Keratinocyte (primary cell): ENCODE results near the gene BCO2. TPM values are rescaled to one million over a fixed set of nuclear protein-coding genes. Genes with fewer than 3 reads are reported as not detected.

ENCODE experiments used
- DNase-seq: peaks from one replicate; pipeline ENCODE4 v3.0.0-alpha.2; 2011; ENCODE audit warnings: low read depth, missing footprints, low spot score
- FAIRE-seq: peaks from 2 replicates; lab custom pipeline; 2011; peaks lifted over from hg19 to GRCh38; lab: Jason Lieb, UNC
- H2AFZ ChIP-seq: 2 replicates; pipeline ENCODE4 v1.6.0; 2012; ENCODE audit warnings: low read length, control low read depth, inconsistent platforms; ENCODE audit not compliant: control insufficient read depth
- H3K27ac ChIP-seq: 2 replicates; pipeline ENCODE4 v1.5.1; 2011; ENCODE audit warnings: low read length; ENCODE audit not compliant: control insufficient read depth, insufficient read depth
- H3K27me3 ChIP-seq: 3 replicates; pipeline ENCODE4 v1.6.0; 2011; ENCODE audit warnings: low read length; ENCODE audit not compliant: control insufficient read depth, insufficient read depth; ENCODE audit errors: extremely low read depth
- H3K36me3 ChIP-seq, 2 experiments: 2 replicates in 1 of 2; 3 replicates in 1 of 2; pipeline ENCODE4 v1.5.1; 2011; ENCODE audit warnings: low read length in 2 of 2, mild to moderate bottlenecking in 1 of 2; ENCODE audit not compliant: control insufficient read depth in 2 of 2, insufficient read depth in 2 of 2; ENCODE audit errors: extremely low read depth in 1 of 2
- H3K4me1 ChIP-seq: 3 replicates; pipeline ENCODE4 v1.5.1; 2011; ENCODE audit warnings: low read length; ENCODE audit not compliant: control insufficient read depth, insufficient read depth; ENCODE audit errors: extremely low read depth
- H3K4me2 ChIP-seq: 3 replicates; pipeline ENCODE4 v1.6.0; 2011; ENCODE audit warnings: low read depth, low read length; ENCODE audit not compliant: control insufficient read depth, insufficient read depth; ENCODE audit errors: extremely low read depth
- H3K4me3 ChIP-seq, 3 experiments: fragments of 200-600 bp in 1 of 3; sonication (generic) in 1 of 3; 2 replicates in 2 of 3; 3 replicates in 1 of 3; pipeline ENCODE4 v1.5.1; 2011 to 2016; ENCODE audit warnings: low read length in 3 of 3, mild to moderate bottlenecking in 3 of 3, control low read depth in 2 of 3, inconsistent platforms in 1 of 3, low read depth in 1 of 3, mixed read lengths in 1 of 3, mixed run types in 1 of 3, moderate library complexity in 1 of 3; ENCODE audit not compliant: control insufficient read depth in 2 of 3, insufficient read depth in 2 of 3; ENCODE audit errors: extremely low read depth in 1 of 3
- H3K79me2 ChIP-seq: 2 replicates; pipeline ENCODE4 v1.6.0; 2012; ENCODE audit warnings: low read length; ENCODE audit not compliant: control insufficient read depth, insufficient read depth
- H3K9ac ChIP-seq: 3 replicates; pipeline ENCODE4 v1.6.0; 2011; ENCODE audit warnings: low read length; ENCODE audit not compliant: control insufficient read depth, insufficient read depth; ENCODE audit errors: extremely low read depth
- H3K9me1 ChIP-seq: 3 replicates; pipeline ENCODE4 v1.6.0; 2011; ENCODE audit warnings: low read length; ENCODE audit not compliant: control insufficient read depth, insufficient read depth; ENCODE audit errors: extremely low read depth
- H3K9me3 ChIP-seq: 2 replicates; pipeline ENCODE4 v1.5.1; 2012; ENCODE audit warnings: low read depth, low read length; ENCODE audit not compliant: control insufficient read depth
- H4K20me1 ChIP-seq: 3 replicates; pipeline ENCODE4 v1.6.0; 2011; ENCODE audit warnings: low read length; ENCODE audit not compliant: control insufficient read depth, insufficient read depth; ENCODE audit errors: extremely low read depth
- CTCF ChIP-seq, 3 experiments: IDR thresholded peaks in 1 of 3; conservative IDR thresholded peaks in 1 of 3; optimal IDR thresholded peaks in 1 of 3; 2 replicates in 2 of 3; 3 replicates in 1 of 3; pipeline versions ENCODE3 to v1.5.1; 2011; ENCODE audit warnings: low read length in 3 of 3, mild to moderate bottlenecking in 3 of 3, moderate library complexity in 2 of 3, control low read depth in 1 of 3, inconsistent platforms in 1 of 3; ENCODE audit not compliant: insufficient read depth in 2 of 3; ENCODE audit errors: extremely low read depth in 1 of 3
- EZH2 ChIP-seq: IDR thresholded peaks from one replicate; pipeline ENCODE4 v1.6.1; 2012; ENCODE audit warnings: inconsistent platforms, mild to moderate bottlenecking, low read length, moderate library complexity
- dilution Hi-C: fragments of 300-500 bp; cut with MboI; formaldehyde crosslinking; loops from one replicate; pipeline ENCODE4 v1.7.0; 2020; ENCODE audit warnings: low sequenced_read_pairs; ENCODE audit not compliant: extremely low pct_ligation_motif_present
- polyA plus RNA-seq, 5 experiments: library from polyadenylated mRNA; depleted of rRNA in 3 of 5; stranded (reverse) in 3 of 5; stranded (forward) in 1 of 5; unstranded in 1 of 5; fragments of >200 nt; gene quantifications; 1 replicate in 1 of 5; 2 replicates in 3 of 5; 3 replicates in 1 of 5; pipeline versions ENCODE4 v1.2.1 to v1.2.3, GENCODE V29; 2011 to 2012; ENCODE audit warnings: missing spikeins in 2 of 5, low read depth in 1 of 5, low replicate concordance in 1 of 5

Gene BCO2
- polyA plus RNA-seq, 1 donor (not counting 4 experiments of a cell fraction or from before 2014, with no cell fraction given), result 0.37 TPM

GRCh38 chr11:112229159-112229558 lies 53.8 kb downstream of the BCO2 start:
- Histone ChIP-seq H3K27ac (no peak overlapping the region), H3K79me2 (peaks cover 37% of the 10 kb centered on the region), H3K4me3 (no peak overlapping the region), H3K4me2 (no peak overlapping the region), H3K9ac (no peak overlapping the region), H3K9me1 (peaks cover 2% of the 10 kb centered on the region), H2AFZ (no peak overlapping the region), H3K9me3 (no peaks in the 10 kb centered on the region), H3K36me3 (peaks cover 10 to 18% of the 10 kb centered on the region in 2 experiments), H4K20me1 (no peaks in the 10 kb centered on the region), H3K4me1 (peaks cover 10% of the 10 kb centered on the region), H3K27me3 (no peaks in the 10 kb centered on the region)
- TF ChIP-seq CTCF (optimal IDR thresholded peaks at IDR 0.05 in 1 of 3, IDR thresholded peaks at IDR 0.05 in 1 of 3, conservative IDR thresholded peaks at IDR 0.05 in 1 of 3; ENCODE audit: extremely low read depth in 1 of 3, insufficient read depth in 2 of 3, low read length in 3 of 3), result no peak
- no peak for TF ChIP-seq EZH2
- dilution Hi-C loops, result no loop called here
- DNase-seq (no peak), FAIRE-seq (no peak)

- Histone ChIP-seq H3K36me3 (peaks cover 10 to 18% of the 10 kb centered on the region in 2 experiments), H3K9me1 (peaks cover 2% of the 10 kb centered on the region), H3K4me1 (peaks cover 10% of the 10 kb centered on the region), H3K9ac (no peak overlapping the region), H3K4me2 (no peak overlapping the region), H2AFZ (no peak overlapping the region), H3K27ac (no peak overlapping the region), H3K4me3 (no peak overlapping the region), H3K9me3 (no peaks in the 10 kb centered on the region), H3K27me3 (no peaks in the 10 kb centered on the region), H4K20me1 (no peaks in the 10 kb centered on the region), H3K79me2 (peaks cover 37% of the 10 kb centered on the region)
- no peak for DNase-seq
- no peak for FAIRE-seq
- no peak for TF ChIP-seq EZH2
- TF ChIP-seq CTCF (optimal IDR thresholded peaks at IDR 0.05 in 1 of 3, IDR thresholded peaks at IDR 0.05 in 1 of 3, conservative IDR thresholded peaks at IDR 0.05 in 1 of 3; ENCODE audit: extremely low read depth in 1 of 3, insufficient read depth in 2 of 3, low read length in 3 of 3), result no peak
- dilution Hi-C loops, result no loop called here
Observed at GRCh38 chr11:112229746-112230433, 54.6 kb downstream of the BCO2 start.
